HCT116 (cell line): ENCODE data around the gene KDM5C. TPM values are rescaled to one million over a fixed set of nuclear protein-coding genes. Genes with fewer than 3 reads are reported as not detected.

ENCODE experiments used
- ATAC-seq: fragments of 200-7000 bp; cut with Tn5 transposase; 2 replicates; pipeline ENCODE4 v1.9.1; 2020; ENCODE audit warnings: mild to moderate bottlenecking, moderate library complexity
- BruUV-seq: library from RNA; stranded (reverse); fragments of 400-500 nt; replicated peaks from 2 replicates; lab custom pipeline; 2021; lab: Mats Ljungman, UMichigan
- CTCF ChIA-PET: fragments of 300-600 bp; sonication (Branson Sonifier 250); formaldehyde crosslinking; loops from one replicate; lab custom pipeline; 2021; ENCODE audit warnings: antibody characterized with exemption; lab: Charles Lee
- POLR2A ChIA-PET: fragments of 300-600, 350-600 bp; sonication (Branson Sonifier 250); formaldehyde crosslinking; loops from one replicate; lab custom pipeline; 2021; ENCODE audit warnings: antibody characterized with exemption; lab: Charles Lee
- RAD21 ChIA-PET, 2 experiments: fragments of 300-600 bp; sonication (Branson Sonifier 250); formaldehyde crosslinking; loops; one replicate each; lab custom pipeline; 2023; ENCODE audit warnings: low total read pairs in 2 of 2; ENCODE audit not compliant: uncharacterized antibody in 2 of 2, unreplicated experiment in 2 of 2, low non-redundant PET in 1 of 2; lab: Charles Lee
- DNase-seq: peaks from one replicate; pipeline ENCODE4 v3.0.0-alpha.2; 2010; ENCODE audit warnings: low read depth, low spot score
- H2AFZ ChIP-seq: fragments of 200-600 bp; shearing (Covaris generic), sonication (generic); 2 replicates; pipeline ENCODE4 v1.6.1; 2017; ENCODE audit warnings: low read depth, mixed run types, mixed read lengths, antibody characterized with exemption, low read length; ENCODE audit not compliant: poor library complexity, severe bottlenecking
- H3K27ac ChIP-seq: 2 replicates; pipeline ENCODE4 v1.5.1; 2012; ENCODE audit warnings: low read depth, low read length
- H3K27me3 ChIP-seq: fragments of 200-600 bp; sonication (generic); 2 replicates; pipeline ENCODE4 v1.6.1; 2016; ENCODE audit warnings: mixed run types, low read length, mixed read lengths; ENCODE audit not compliant: insufficient read depth
- H3K36me3 ChIP-seq, 2 experiments: fragments of 200-500 bp in 1 of 2; fragments of 200-600 bp in 1 of 2; sonication (Bioruptor generic) in 1 of 2; sonication (generic) in 1 of 2; 2 replicates each; pipeline versions ENCODE4 v1.5.1 to v1.6.1; 2014 to 2016; ENCODE audit warnings: low read length in 2 of 2, inconsistent platforms in 1 of 2, mixed read lengths in 1 of 2, mixed run types in 1 of 2; ENCODE audit not compliant: insufficient read depth in 2 of 2, control insufficient read depth in 1 of 2
- H3K4me1 ChIP-seq, 2 experiments: fragments of 200-600 bp in 1 of 2; sonication (generic) in 1 of 2; 2 replicates each; pipeline versions ENCODE4 v1.5.1 to v1.6.1; 2012 to 2017; ENCODE audit warnings: low read length in 2 of 2, inconsistent platforms in 1 of 2, mild to moderate bottlenecking in 1 of 2, mixed read lengths in 1 of 2, mixed run types in 1 of 2, moderate library complexity in 1 of 2; ENCODE audit not compliant: insufficient read depth in 2 of 2, control insufficient read depth in 1 of 2
- H3K4me2 ChIP-seq: fragments of 200-600 bp; sonication (generic); 2 replicates; pipeline ENCODE4 v1.6.1; 2017; ENCODE audit warnings: mixed run types, low read length, mixed read lengths
- H3K4me3 ChIP-seq, 2 experiments: fragments of 200-600 bp in 1 of 2; sonication (generic) in 1 of 2; replicated peaks in 1 of 2; 2 replicates each; pipeline ENCODE4 v1.5.1; 2011 to 2016; ENCODE audit warnings: low read length in 2 of 2, control low read depth in 1 of 2, low read depth in 1 of 2, mild to moderate bottlenecking in 1 of 2, mixed read lengths in 1 of 2, mixed run types in 1 of 2
- H3K79me2 ChIP-seq: fragments of 200-600 bp; sonication (generic); 2 replicates; pipeline ENCODE4 v1.6.1; 2017; ENCODE audit warnings: mild to moderate bottlenecking, mixed run types, low read length, moderate library complexity, mixed read lengths; ENCODE audit not compliant: insufficient read depth
- H3K9ac ChIP-seq: fragments of 200-600 bp; sonication (generic); 2 replicates; pipeline ENCODE4 v1.6.1; 2016; ENCODE audit warnings: low read length, mixed read lengths
- H3K9me2 ChIP-seq: fragments of 200-600 bp; sonication (generic), shearing (Covaris generic); 2 replicates; pipeline ENCODE4 v1.6.1; 2017; ENCODE audit warnings: mixed run types, mild to moderate bottlenecking, moderate library complexity; ENCODE audit not compliant: insufficient read depth
- H3K9me3 ChIP-seq, 2 experiments: fragments of 200-500 bp in 1 of 2; fragments of 200-600 bp in 1 of 2; sonication (Bioruptor generic) in 1 of 2; sonication (generic) in 1 of 2; 2 replicates each; pipeline ENCODE4 v1.6.1; 2014 to 2017; ENCODE audit warnings: low read length in 2 of 2, mixed read lengths in 2 of 2, inconsistent platforms in 1 of 2, low read depth in 1 of 2, mild to moderate bottlenecking in 1 of 2, mixed run types in 1 of 2, moderate library complexity in 1 of 2; ENCODE audit not compliant: control insufficient read depth in 1 of 2, insufficient read depth in 1 of 2
- H4K20me1 ChIP-seq: fragments of 200-600 bp; sonication (generic), shearing (Covaris generic); 2 replicates; pipeline ENCODE4 v1.6.1; 2017; ENCODE audit warnings: mixed run types, mild to moderate bottlenecking, moderate library complexity; ENCODE audit not compliant: insufficient read depth
- EGR1 ChIP-seq: IDR thresholded peaks from 2 replicates; pipeline ENCODE4 v1.6.1; 2012; ENCODE audit warnings: low read depth
- JUND ChIP-seq: IDR thresholded peaks from 2 replicates; pipeline ENCODE4 v1.6.1; 2012
- MAX ChIP-seq: IDR thresholded peaks from 2 replicates; pipeline ENCODE4 v1.6.1; 2012
- RAD21 ChIP-seq: IDR thresholded peaks from 2 replicates; pipeline ENCODE4 v1.6.1; 2012; ENCODE audit warnings: low read depth, mild to moderate bottlenecking
- ZBTB33 ChIP-seq: IDR thresholded peaks from 2 replicates; pipeline ENCODE4 v1.6.1; 2011; ENCODE audit warnings: mild to moderate bottlenecking, low read length, moderate library complexity; ENCODE audit not compliant: insufficient replicate concordance; ENCODE audit errors: extremely low read depth
- ZNF274 ChIP-seq: fragments of 200-500 bp; sonication (Bioruptor generic); IDR thresholded peaks from 2 replicates; pipeline ENCODE4 v1.6.1; 2014; ENCODE audit warnings: mild to moderate bottlenecking, low read depth, low read length, inconsistent platforms
- intact Hi-C: fragments of 100-400 bp; cut with micrococcal nuclease; formaldehyde crosslinking; loops from 2 replicates; pipeline ENCODE4 v1.10.0; 2022
- total RNA-seq: library from RNA; stranded (reverse); gene quantifications from one replicate; pipeline ENCODE4 v1.2.1, GENCODE V29; 2021; ENCODE audit not compliant: unreplicated experiment

The KDM5C gene
- total RNA-seq, 1 experiment from 2014 or later = 72.9 TPM

- POLR2A ChIA-PET = no interaction called here
These were observed 64.6 kb downstream of the KDM5C start for GRCh38 chrX:53160297-53160983.

More at GRCh38 chrX:53160297-53160983, 64.6 kb downstream of the KDM5C start:
- no peak overlapping the region for H3K27ac ChIP-seq
- H3K4me2 ChIP-seq = no peak overlapping the region
- no peaks in the 10 kb centered on the region for H3K79me2 ChIP-seq
- TF ChIP-seq MAX = no peak
- no peak for TF ChIP-seq EGR1
- no peak for TF ChIP-seq JUND
- TF ChIP-seq ZNF274 = no peak
- TF ChIP-seq ZBTB33 = no peak
- TF ChIP-seq RAD21 = no peak
- TF ChIP-seq, all 23 proteins: peak for 0
- no peak overlapping the region for H3K9ac ChIP-seq
- no peaks in the 10 kb centered on the region for H3K27me3 ChIP-seq
- H4K20me1 ChIP-seq = no peaks in the 10 kb centered on the region
- RAD21 ChIA-PET = no interaction called here
- CTCF ChIA-PET = no interaction called here
- ATAC-seq (no peak), DNase-seq (no peak)
- no TSS peak for BruUV-seq
- no peaks in the 10 kb centered on the region for H3K9me3 ChIP-seq
- no peaks in the 10 kb centered on the region for H3K9me2 ChIP-seq
- no peaks in the 10 kb centered on the region for H3K4me1 ChIP-seq
- H2AFZ ChIP-seq = no peak overlapping the region
- H3K36me3 ChIP-seq = no peaks in the 10 kb centered on the region
- intact Hi-C loops = no loop called here
- H3K4me3 ChIP-seq = no peak overlapping the region
